ENCODE data around the gene LSP1. TPM values are rescaled to one million over a fixed set of nuclear protein-coding genes. Genes with fewer than 3 reads are reported as not detected.

Gene LSP1
- total RNA-seq, 1 donor from 2014 or later: 46.4 TPM

GRCh38 chr11:1847006-1847735, 5.7 kb upstream of the LSP1 start:
- DNase-seq (ENCODE audit: low spot score): no peak

GRCh38 chr11:1847926-1848639, 4.8 kb upstream of the LSP1 start:
- DNase-seq (ENCODE audit: low spot score): no peak

- DNase-seq (ENCODE audit: low spot score): no peak
These were observed 4.0 kb upstream of the LSP1 start for GRCh38 chr11:1848640-1849430.

- DNase-seq (ENCODE audit: low spot score): no peak
These were observed 1.3 kb upstream of the LSP1 start for GRCh38 chr11:1851468-1852180.

- no peak for DNase-seq (ENCODE audit: low spot score)
These were observed 510 bp upstream of the LSP1 start for GRCh38 chr11:1852271-1852876.

GRCh38 chr11:1853376-1854131, 670 bp downstream of the LSP1 start:
- DNase-seq (ENCODE audit: low spot score): no peak

GRCh38 chr11:1854132-1854948, 1.5 kb downstream of the LSP1 start:
- no peak for DNase-seq (ENCODE audit: low spot score)

GRCh38 chr11:1854949-1855885, 2.3 kb downstream of the LSP1 start:
- no peak for DNase-seq (ENCODE audit: low spot score)

- DNase-seq (ENCODE audit: low spot score): no peak
These were observed 3.0 kb downstream of the LSP1 start for GRCh38 chr11:1855886-1856265.

GRCh38 chr11:1856306-1857005, 3.6 kb downstream of the LSP1 start:
- no peak for DNase-seq (ENCODE audit: low spot score)

- no peak for DNase-seq (ENCODE audit: low spot score)
These were observed 4.2 kb downstream of the LSP1 start for GRCh38 chr11:1857064-1857463.

- no peak for DNase-seq (ENCODE audit: low spot score)
These were observed 5.3 kb downstream of the LSP1 start for GRCh38 chr11:1858154-1858553.

- no peak for DNase-seq (ENCODE audit: low spot score)
These were observed 5.7 kb downstream of the LSP1 start for GRCh38 chr11:1858576-1858975.

- no peak for DNase-seq (ENCODE audit: low spot score)
These were observed 6.1 kb downstream of the LSP1 start for GRCh38 chr11:1859004-1859403.

- no peak for DNase-seq (ENCODE audit: low spot score)
These were observed 7.2 kb downstream of the LSP1 start for GRCh38 chr11:1860108-1860507.

- no peak for DNase-seq (ENCODE audit: low spot score)
These were observed 8.8 kb downstream of the LSP1 start for GRCh38 chr11:1861435-1862411.

Measured in mesenteric fat pad (tissue), 1 donor.